Measurements from ENCODE around the gene HNRNPA1L2. TPM values are rescaled to one million over a fixed set of nuclear protein-coding genes. Genes with fewer than 3 reads are reported as not detected.
A peak's percentile ranks its signal among the peaks of the same experiment; 100 is the strongest.

The HNRNPA1L2 gene
- total and polyA plus RNA-seq, 9 donors = 4.3 to 13.0 (median 9.6) TPM

DNA sequence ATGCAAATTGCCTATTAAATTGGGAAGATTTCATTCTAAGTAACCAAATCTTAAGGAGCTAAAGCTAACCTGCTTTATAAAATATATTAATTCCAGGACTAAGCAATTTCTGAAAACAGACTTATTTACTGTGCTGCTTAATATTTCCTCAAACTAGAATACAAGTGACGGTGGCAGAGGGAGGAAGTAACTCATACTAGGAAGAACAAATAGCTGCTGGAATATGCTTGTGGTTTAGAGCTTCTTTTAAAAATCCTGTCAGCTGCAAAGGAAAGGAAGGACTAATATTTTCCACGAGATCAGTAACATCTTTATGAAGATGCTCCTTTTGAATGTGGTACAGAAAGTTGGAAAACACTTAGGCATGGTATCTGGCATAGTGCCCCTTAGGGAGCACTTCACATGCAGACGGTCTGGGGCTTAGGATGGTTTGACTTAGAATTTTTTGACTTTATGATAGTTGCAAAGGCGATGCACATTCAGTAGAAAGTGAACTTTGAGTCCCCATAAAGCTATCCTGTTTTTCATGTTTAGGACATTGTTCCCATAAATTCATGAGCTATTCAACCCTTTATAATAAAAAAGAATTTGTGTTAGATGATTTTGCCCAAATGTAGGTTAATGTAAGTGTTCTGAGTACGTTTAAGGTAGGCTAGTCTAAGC lies 3.4 kb upstream of the HNRNPA1L2 start:
- H3K9me3 ChIP-seq (replicated peaks; ENCODE audit: control insufficient read depth, low read depth, low read length) = no peaks in the 10 kb centered on the region
- no peaks in the 10 kb centered on the region for H3K27me3 ChIP-seq (ENCODE audit: control insufficient read depth, insufficient read depth, low read length)
- WGBS (ENCODE audit: insufficient coverage) = 100% methylated on average over 1 of the region's 5 CpGs

DNA sequence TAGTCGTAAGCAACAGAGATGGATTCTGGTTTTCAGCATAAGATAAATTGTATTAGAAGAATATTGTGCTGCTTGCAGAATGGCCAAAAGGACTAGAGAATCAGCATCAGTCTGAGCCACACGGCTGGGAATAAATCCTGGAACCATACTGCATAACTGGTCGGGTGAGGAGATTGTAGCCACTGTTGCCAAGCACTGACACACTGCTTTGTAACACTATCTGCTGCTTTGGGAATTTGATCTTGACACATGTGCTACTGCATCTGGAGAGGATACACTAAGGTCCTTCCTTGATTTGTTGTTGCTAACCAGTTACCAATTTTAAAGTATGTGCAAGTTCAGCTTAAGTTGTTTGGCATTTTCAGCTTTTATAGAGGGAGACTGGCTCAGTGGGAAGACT lies 1.9 kb downstream of the HNRNPA1L2 start:
- 5% methylated on average over 2 of the region's 3 CpGs for WGBS (ENCODE audit: insufficient coverage)
- H3K4me1 ChIP-seq (ENCODE audit: control insufficient read depth, insufficient read depth, low read length) = no peaks in the 10 kb centered on the region
- peak; percentile 32 for DNase-seq
- H3K27me3 ChIP-seq (ENCODE audit: control insufficient read depth, insufficient read depth, low read length) = no peaks in the 10 kb centered on the region
- no peaks in the 10 kb centered on the region for H3K9me3 ChIP-seq (replicated peaks; ENCODE audit: control insufficient read depth, low read depth, low read length)
- H3K27ac ChIP-seq (ENCODE audit: low read length) = no peak overlapping the region
- H3K36me3 ChIP-seq (ENCODE audit: control insufficient read depth, insufficient read depth, low read length) = peaks cover 8% of the 10 kb centered on the region
- no peak overlapping the region for H3K4me3 ChIP-seq (ENCODE audit: low read length)

More for the DNA sequence above, 3.4 kb upstream of the HNRNPA1L2 start:
- H3K27ac ChIP-seq (ENCODE audit: low read length) = no peak overlapping the region
- H3K36me3 ChIP-seq (ENCODE audit: control insufficient read depth, insufficient read depth, low read length) = peaks cover 8% of the 10 kb centered on the region
- DNase-seq = peak; percentile 52
- H3K4me1 ChIP-seq (ENCODE audit: control insufficient read depth, insufficient read depth, low read length) = no peaks in the 10 kb centered on the region
- H3K4me3 ChIP-seq (ENCODE audit: low read length) = no peak overlapping the region

DNA sequence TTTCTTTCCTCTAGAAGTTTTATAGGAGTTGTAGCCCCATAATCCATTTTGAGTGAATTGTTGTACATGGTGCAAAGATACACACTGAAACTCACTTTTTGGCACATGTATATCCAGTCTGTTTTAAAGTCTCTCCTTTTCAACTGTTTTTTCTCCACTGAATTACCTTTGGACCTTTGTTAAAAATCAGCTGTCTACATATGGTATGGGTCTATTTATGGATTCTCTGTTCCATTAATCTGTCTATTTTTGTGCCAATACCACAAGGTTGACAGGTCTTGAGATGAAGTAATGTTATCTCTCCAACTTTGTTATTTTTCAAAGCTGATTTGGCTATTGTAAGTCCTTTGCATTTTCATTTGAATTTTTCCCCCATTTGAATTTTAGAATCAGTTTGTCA lies 4.7 kb downstream of the HNRNPA1L2 start:
- Histone ChIP-seq H3K27me3 (ENCODE audit: control insufficient read depth, insufficient read depth, low read length) (no peaks in the 10 kb centered on the region), H3K4me1 (ENCODE audit: control insufficient read depth, insufficient read depth, low read length) (peaks cover 7% of the 10 kb centered on the region), H3K9me3 (replicated peaks; ENCODE audit: control insufficient read depth, low read depth, low read length) (no peaks in the 10 kb centered on the region), H3K4me3 (ENCODE audit: low read length) (no peak overlapping the region), H3K36me3 (ENCODE audit: control insufficient read depth, insufficient read depth, low read length) (peaks cover 12% of the 10 kb centered on the region), H3K27ac (ENCODE audit: low read length) (no peak overlapping the region)
- no peak for DNase-seq

DNA sequence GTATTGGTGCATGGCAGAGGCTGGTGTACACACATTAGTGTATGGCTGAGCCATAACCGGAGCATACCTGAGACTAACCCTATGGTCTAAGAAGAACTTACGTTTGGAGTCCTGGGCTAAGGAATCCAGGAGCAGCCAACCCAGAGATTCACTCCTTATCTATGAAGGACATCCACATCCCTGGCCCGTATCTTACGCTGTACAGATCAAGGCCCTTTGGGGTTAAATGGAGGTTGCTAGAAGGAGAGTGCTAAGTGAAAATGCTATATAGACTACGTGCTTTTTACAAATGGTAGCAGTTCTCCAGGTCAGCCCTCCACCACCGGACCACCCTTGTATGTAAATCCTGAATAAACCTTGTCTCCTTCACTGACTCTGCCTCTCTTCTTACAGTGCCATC lies 8.5 kb downstream of the HNRNPA1L2 start:
- peaks cover 12% of the 10 kb centered on the region for H3K36me3 ChIP-seq (ENCODE audit: control insufficient read depth, insufficient read depth, low read length)
- H3K4me1 ChIP-seq (ENCODE audit: control insufficient read depth, insufficient read depth, low read length) = peaks cover 10% of the 10 kb centered on the region
- no peak overlapping the region for H3K27ac ChIP-seq (ENCODE audit: low read length)
- H3K27me3 ChIP-seq (ENCODE audit: control insufficient read depth, insufficient read depth, low read length) = no peaks in the 10 kb centered on the region
- no peaks in the 10 kb centered on the region for H3K9me3 ChIP-seq (replicated peaks; ENCODE audit: control insufficient read depth, low read depth, low read length)
- no peak for DNase-seq
- peak overlapping the region; percentile 87 for H3K4me3 ChIP-seq (ENCODE audit: low read length)
- no CpG with 5 or more reads among the region's 6 CpGs for WGBS (ENCODE audit: insufficient coverage)

DNA sequence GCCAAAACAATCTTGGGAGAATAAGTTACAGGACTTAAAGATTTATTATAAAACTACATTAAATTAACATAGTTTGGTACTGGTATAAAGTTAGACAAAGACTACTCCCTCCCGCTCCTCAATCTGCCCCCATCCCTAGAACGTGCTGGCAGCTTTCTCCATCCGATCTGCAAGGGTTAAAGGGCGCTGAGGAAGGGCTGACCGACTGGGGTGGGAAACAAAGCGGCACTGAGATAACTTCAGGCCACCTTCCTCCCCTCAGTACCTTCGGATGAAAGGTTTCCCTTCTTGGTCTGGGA lies 9.6 kb downstream of the HNRNPA1L2 start:
- no peaks in the 10 kb centered on the region for H3K9me3 ChIP-seq (replicated peaks; ENCODE audit: control insufficient read depth, low read depth, low read length)
- 0% methylated on average over 1 of the region's 7 CpGs for WGBS (ENCODE audit: insufficient coverage)
- H3K4me1 ChIP-seq (ENCODE audit: control insufficient read depth, insufficient read depth, low read length) = peaks cover 10% of the 10 kb centered on the region
- H3K27me3 ChIP-seq (ENCODE audit: control insufficient read depth, insufficient read depth, low read length) = no peaks in the 10 kb centered on the region
- peaks cover 12% of the 10 kb centered on the region for H3K36me3 ChIP-seq (ENCODE audit: control insufficient read depth, insufficient read depth, low read length)
- peak overlapping the region; percentile 87 for H3K4me3 ChIP-seq (ENCODE audit: low read length)
- peak overlapping the region; percentile 100 for H3K27ac ChIP-seq (ENCODE audit: low read length)
- DNase-seq = no peak

DNA sequence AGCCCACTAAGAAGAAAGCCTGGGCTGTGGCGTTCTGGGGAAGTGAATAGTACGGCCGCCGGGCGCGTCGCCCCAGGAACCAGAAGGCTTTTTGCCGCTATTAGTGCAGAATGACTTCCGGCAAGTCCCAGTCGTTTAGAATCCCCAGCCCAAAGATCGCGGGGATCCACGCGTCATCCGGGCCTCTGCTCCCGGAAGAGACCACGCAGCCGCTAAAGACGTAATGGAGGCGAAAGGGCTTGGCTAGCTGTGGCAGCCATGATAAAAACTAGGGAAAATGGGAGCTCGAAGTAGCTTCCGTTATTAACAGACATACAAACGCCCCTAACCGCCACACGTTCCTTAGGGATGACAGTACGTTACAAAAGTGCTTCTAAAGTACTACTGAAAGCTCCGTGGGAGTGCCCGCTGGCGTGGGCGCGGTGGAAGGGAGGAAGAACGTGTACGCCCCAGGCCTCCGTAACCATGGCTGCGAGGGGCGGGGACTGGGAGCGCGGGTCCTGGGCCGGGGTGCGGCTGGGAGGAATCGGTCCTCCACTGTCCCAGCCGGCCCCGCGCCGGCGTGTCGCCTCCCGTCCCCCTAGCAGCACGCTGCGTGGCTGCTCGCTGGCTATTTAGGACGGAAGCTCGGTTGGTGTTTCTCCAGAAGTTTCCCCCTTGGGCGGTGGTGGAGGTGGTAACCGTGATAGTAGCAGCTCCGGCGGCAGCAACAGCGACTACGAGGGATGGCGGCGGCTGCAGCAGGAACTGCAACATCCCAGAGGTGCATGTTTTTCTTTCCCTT lies 10.2 kb downstream of the HNRNPA1L2 start, which contains the start of gene SUGT1:
Gene SUGT1, plus strand, starts transcription at position 641 of the 784 bp plus-strand sequence. Its CDS starts 85 bp downstream, at position 726.
- H3K4me1 ChIP-seq (ENCODE audit: control insufficient read depth, insufficient read depth, low read length) = peaks cover 10% of the 10 kb centered on the region
- H3K9me3 ChIP-seq (replicated peaks; ENCODE audit: control insufficient read depth, low read depth, low read length) = no peaks in the 10 kb centered on the region
- peak; percentile 100 for DNase-seq
- no peaks in the 10 kb centered on the region for H3K27me3 ChIP-seq (ENCODE audit: control insufficient read depth, insufficient read depth, low read length)
- WGBS (ENCODE audit: insufficient coverage) = under 1% methylated on average over 36 of the region's 61 CpGs
- peaks cover 12% of the 10 kb centered on the region for H3K36me3 ChIP-seq (ENCODE audit: control insufficient read depth, insufficient read depth, low read length)
- H3K4me3 ChIP-seq (ENCODE audit: low read length) = peak within 1 kb of the TSS; percentile 87
- H3K27ac ChIP-seq (ENCODE audit: low read length) = peak within 1 kb of the TSS; percentile 100

DNA sequence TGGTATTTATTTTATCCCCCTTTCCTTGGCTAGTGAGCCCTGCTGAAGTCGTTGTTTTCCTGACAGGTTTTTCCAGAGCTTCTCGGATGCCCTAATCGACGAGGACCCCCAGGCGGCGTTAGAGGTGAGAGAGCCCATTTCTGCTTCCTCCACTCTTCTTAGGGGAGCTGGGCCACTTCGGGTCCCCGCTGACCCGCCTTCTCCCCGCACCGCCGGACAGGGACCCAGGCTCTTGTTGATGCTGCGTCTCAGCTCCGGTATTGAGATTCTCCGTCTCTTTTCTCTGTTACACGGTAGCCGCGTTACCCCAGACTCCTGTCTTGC lies 10.7 kb downstream of the HNRNPA1L2 start:
- peaks cover 12% of the 10 kb centered on the region for H3K36me3 ChIP-seq (ENCODE audit: control insufficient read depth, insufficient read depth, low read length)
- H3K27ac ChIP-seq (ENCODE audit: low read length) = peak overlapping the region; percentile 100
- H3K27me3 ChIP-seq (ENCODE audit: control insufficient read depth, insufficient read depth, low read length) = no peaks in the 10 kb centered on the region
- H3K4me1 ChIP-seq (ENCODE audit: control insufficient read depth, insufficient read depth, low read length) = peaks cover 10% of the 10 kb centered on the region
- peak overlapping the region; percentile 87 for H3K4me3 ChIP-seq (ENCODE audit: low read length)
- H3K9me3 ChIP-seq (replicated peaks; ENCODE audit: control insufficient read depth, low read depth, low read length) = no peaks in the 10 kb centered on the region
- no peak for DNase-seq
- 0% methylated on average over 9 of the region's 18 CpGs for WGBS (ENCODE audit: insufficient coverage)

DNA sequence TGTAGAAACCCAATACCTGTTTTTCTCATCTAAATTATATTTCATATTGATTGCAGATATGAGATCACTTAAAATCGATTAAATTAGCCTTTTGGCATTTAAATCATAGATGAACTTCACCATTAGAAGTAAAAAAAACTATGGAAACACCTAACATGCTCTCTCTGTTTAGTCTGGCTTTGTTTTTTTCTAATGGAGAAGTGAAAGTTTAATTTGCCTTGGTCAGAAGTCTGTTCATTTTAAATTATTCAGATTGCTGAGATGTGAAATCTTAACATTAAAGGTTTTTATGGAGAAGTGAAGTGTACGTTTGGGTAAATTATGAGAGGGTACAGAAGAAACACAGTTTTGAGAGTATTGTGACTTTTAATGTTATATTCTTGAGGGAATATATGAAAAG lies 17.1 kb downstream of the HNRNPA1L2 start:
- Histone ChIP-seq H3K27me3 (ENCODE audit: control insufficient read depth, insufficient read depth, low read length) (no peaks in the 10 kb centered on the region), H3K9me3 (replicated peaks; ENCODE audit: control insufficient read depth, low read depth, low read length) (no peaks in the 10 kb centered on the region), H3K27ac (ENCODE audit: low read length) (no peak overlapping the region), H3K36me3 (ENCODE audit: control insufficient read depth, insufficient read depth, low read length) (peaks cover 7% of the 10 kb centered on the region), H3K4me1 (ENCODE audit: control insufficient read depth, insufficient read depth, low read length) (no peaks in the 10 kb centered on the region), H3K4me3 (ENCODE audit: low read length) (no peak overlapping the region)
- DNase-seq = no peak
- WGBS (ENCODE audit: insufficient coverage) = 100% methylated on average over 1 of the region's 2 CpGs

DNA sequence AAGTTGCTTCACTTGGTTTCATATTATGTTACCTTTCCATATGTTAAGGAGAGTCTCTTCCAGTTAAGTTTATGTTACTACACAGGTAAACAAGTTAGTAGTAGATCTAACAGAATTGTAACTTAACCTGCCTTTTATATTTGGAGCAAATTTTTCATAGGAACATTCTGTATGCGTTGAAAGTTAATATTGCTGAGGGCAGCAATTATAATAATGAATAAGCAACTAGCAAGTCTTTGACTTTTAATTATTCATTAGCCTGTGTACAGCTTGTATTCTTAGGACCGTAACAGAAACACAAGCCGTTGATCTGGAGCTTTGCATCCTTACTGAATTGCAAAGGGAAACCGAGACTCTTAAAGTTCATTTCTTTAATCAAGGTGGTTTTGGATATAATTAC lies 22.0 kb downstream of the HNRNPA1L2 start:
- WGBS (ENCODE audit: insufficient coverage) = 100% methylated on average over 1 of the region's 4 CpGs
- Histone ChIP-seq H3K9me3 (replicated peaks; ENCODE audit: control insufficient read depth, low read depth, low read length) (no peaks in the 10 kb centered on the region), H3K27me3 (ENCODE audit: control insufficient read depth, insufficient read depth, low read length) (no peaks in the 10 kb centered on the region), H3K36me3 (ENCODE audit: control insufficient read depth, insufficient read depth, low read length) (peaks cover 17% of the 10 kb centered on the region), H3K4me1 (ENCODE audit: control insufficient read depth, insufficient read depth, low read length) (no peaks in the 10 kb centered on the region), H3K4me3 (ENCODE audit: low read length) (no peak overlapping the region), H3K27ac (ENCODE audit: low read length) (no peak overlapping the region)
- DNase-seq = no peak

DNA sequence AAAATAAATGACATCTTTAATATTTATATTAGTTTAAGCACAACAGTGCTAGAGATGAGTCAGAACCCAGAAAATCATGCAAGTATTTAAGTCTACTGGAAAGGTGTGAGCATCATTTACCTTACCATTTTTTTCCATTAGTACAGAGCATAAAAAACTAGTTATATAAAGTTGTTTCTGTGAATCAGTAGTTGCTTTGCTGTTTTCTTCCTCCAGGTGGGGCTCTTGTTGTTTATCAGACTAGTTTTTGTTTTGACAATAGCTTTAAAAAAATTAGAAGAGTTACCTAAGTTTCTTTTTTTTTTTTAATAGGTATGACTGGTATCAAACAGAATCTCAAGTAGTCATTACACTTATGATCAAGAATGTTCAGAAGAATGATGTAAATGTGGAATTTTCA lies 23.1 kb downstream of the HNRNPA1L2 start:
- peak; percentile 29 for DNase-seq
- H3K36me3 ChIP-seq (ENCODE audit: control insufficient read depth, insufficient read depth, low read length) = peaks cover 17% of the 10 kb centered on the region
- H3K4me3 ChIP-seq (ENCODE audit: low read length) = no peak overlapping the region
- H3K9me3 ChIP-seq (replicated peaks; ENCODE audit: control insufficient read depth, low read depth, low read length) = no peaks in the 10 kb centered on the region
- H3K27ac ChIP-seq (ENCODE audit: low read length) = no peak overlapping the region
- no peaks in the 10 kb centered on the region for H3K4me1 ChIP-seq (ENCODE audit: control insufficient read depth, insufficient read depth, low read length)
- H3K27me3 ChIP-seq (ENCODE audit: control insufficient read depth, insufficient read depth, low read length) = no peaks in the 10 kb centered on the region

Measured in muscle of leg (tissue), 11 donors.